Measurements from ENCODE around the gene ZGLP1. TPM values are rescaled to one million over a fixed set of nuclear protein-coding genes. Genes with fewer than 3 reads are reported as not detected.
A peak's percentile ranks its signal among the peaks of the same experiment; 100 is the strongest.

The ZGLP1 gene
- total RNA-seq, 1 donor from 2014 or later = 6.8 TPM

GRCh38 chr19:10295305-10295846 is 14.2 kb downstream of the ZGLP1 start:
- no peak for TF ChIP-seq CTCF (IDR thresholded peaks at IDR 0.05)
- H3K27me3 Mint-ChIP-seq (ENCODE audit: unreplicated experiment) = peaks cover 63% of the 10 kb centered on the region
- peak overlapping the region; percentile 45 for H3K4me3 Mint-ChIP-seq (ENCODE audit: unreplicated experiment)
- no peak overlapping the region for H3K27ac Mint-ChIP-seq (ENCODE audit: unreplicated experiment)
- H3K4me1 Mint-ChIP-seq (ENCODE audit: unreplicated experiment) = peaks cover 34% of the 10 kb centered on the region
- H3K36me3 Mint-ChIP-seq (ENCODE audit: unreplicated experiment) = peaks cover 2% of the 10 kb centered on the region
- DNase-seq (ENCODE audit: extremely low spot score, unreplicated experiment) = no peak
- H3K9me3 Mint-ChIP-seq (ENCODE audit: unreplicated experiment) = no peaks in the 10 kb centered on the region

GRCh38 chr19:10294368-10294697 is 15.3 kb downstream of the ZGLP1 start:
- Mint-ChIP-seq H3K27me3 (ENCODE audit: unreplicated experiment) (peaks cover 61% of the 10 kb centered on the region), H3K27ac (ENCODE audit: unreplicated experiment) (no peak overlapping the region), H3K9me3 (ENCODE audit: unreplicated experiment) (no peaks in the 10 kb centered on the region), H3K4me3 (ENCODE audit: unreplicated experiment) (no peak overlapping the region), H3K36me3 (ENCODE audit: unreplicated experiment) (peaks cover 2% of the 10 kb centered on the region), H3K4me1 (ENCODE audit: unreplicated experiment) (peaks cover 40% of the 10 kb centered on the region)
- DNase-seq (ENCODE audit: extremely low spot score, unreplicated experiment) = peak; percentile 83
- no peak for TF ChIP-seq CTCF (IDR thresholded peaks at IDR 0.05)

- Mint-ChIP-seq H3K9me3 (ENCODE audit: unreplicated experiment) (no peaks in the 10 kb centered on the region), H3K27me3 (ENCODE audit: unreplicated experiment) (peaks cover 63% of the 10 kb centered on the region), H3K36me3 (ENCODE audit: unreplicated experiment) (peaks cover 2% of the 10 kb centered on the region), H3K27ac (ENCODE audit: unreplicated experiment) (no peak overlapping the region), H3K4me1 (ENCODE audit: unreplicated experiment) (peaks cover 45% of the 10 kb centered on the region), H3K4me3 (ENCODE audit: unreplicated experiment) (no peak overlapping the region)
- no peak for DNase-seq (ENCODE audit: extremely low spot score, unreplicated experiment)
- no peak for TF ChIP-seq CTCF (IDR thresholded peaks at IDR 0.05)
These were observed 15.8 kb downstream of the ZGLP1 start for GRCh38 chr19:10293637-10294367.

GRCh38 chr19:10292789-10293636 is 16.6 kb downstream of the ZGLP1 start:
- no peaks in the 10 kb centered on the region for H3K9me3 Mint-ChIP-seq (ENCODE audit: unreplicated experiment)
- H3K27me3 Mint-ChIP-seq (ENCODE audit: unreplicated experiment) = peaks cover 69% of the 10 kb centered on the region
- peaks cover 49% of the 10 kb centered on the region for H3K4me1 Mint-ChIP-seq (ENCODE audit: unreplicated experiment)
- H3K27ac Mint-ChIP-seq (ENCODE audit: unreplicated experiment) = no peak overlapping the region
- H3K36me3 Mint-ChIP-seq (ENCODE audit: unreplicated experiment) = peaks cover 2% of the 10 kb centered on the region
- TF ChIP-seq CTCF (IDR thresholded peaks at IDR 0.05) = no peak
- H3K4me3 Mint-ChIP-seq (ENCODE audit: unreplicated experiment) = peak overlapping the region; percentile 72
- peak; percentile 84 for DNase-seq (ENCODE audit: extremely low spot score, unreplicated experiment)

Data from osteocyte (in vitro differentiated cells).